K562 (cell line): ENCODE measurements around the gene MAML3. TPM values are rescaled to one million over a fixed set of nuclear protein-coding genes. Genes with fewer than 3 reads are reported as not detected.

Experiments
- SP2 ChIP-seq: IDR thresholded peaks from 2 replicates; pipeline ENCODE4 v1.6.1; 2011; ENCODE audit warnings: mild to moderate bottlenecking, low read depth, low read length, moderate library complexity; ENCODE audit not compliant: poor library complexity, severe bottlenecking; ENCODE audit errors: extremely low read depth
- TFAM ChIP-seq: fragments of 250-450 bp; sonication (Bioruptor Pico); conservative IDR thresholded peaks from 2 replicates; pipeline ENCODE4 v1.5.0; 2021; ENCODE audit warnings: mild to moderate bottlenecking, moderate library complexity
- ZNF253 ChIP-seq: fragments of 250-450 bp; sonication (Bioruptor Pico); conservative IDR thresholded peaks from 2 replicates; pipeline ENCODE4 v1.6.1; 2021; ENCODE audit warnings: mild to moderate bottlenecking
- polyA plus RNA-seq, 8 experiments: library from polyadenylated mRNA; depleted of rRNA in 4 of 8; stranded (reverse) in 5 of 8; unstranded in 3 of 8; fragments of >200 nt; fragmentation: Nextera tagmentation in 2 of 8; fragmentation: Illumina TruSeq in 1 of 8; extraction: Ambion mirVana in 2 of 8; extraction: Trizol in 1 of 8; gene quantifications; 2 replicates each; pipeline versions ENCODE4 v1.2.1 to v1.2.3, GENCODE V29; 2011 to 2014; ENCODE audit warnings: inconsistent platforms in 1 of 8, missing spikeins in 1 of 8
- total RNA-seq, 7 experiments: library from RNA; depleted of rRNA in 6 of 7; stranded (reverse); fragments of >200 nt in 6 of 7; fragmentation: Illumina TruSeq in 2 of 7; extraction: Trizol in 2 of 7; gene quantifications; 2 replicates each; pipeline versions ENCODE4 v1.2.1 to v1.2.3, GENCODE V29; 2011 to 2021; ENCODE audit warnings: low replicate concordance in 1 of 7
- TF ChIP-seq, protein P1 (sequence below): fragments of 200-800 bp; sonication (Bioruptor generic); IDR thresholded peaks from 2 replicates; pipeline ENCODE4 v1.6.1; 2017; ENCODE audit warnings: missing genetic modification characterization, missing compliant biosample characterization
- TF ChIP-seq, protein P2 (sequence below): sonication (generic); formaldehyde crosslinking; IDR thresholded peaks from 2 replicates; pipeline ENCODE4 v1.8.0; 2023; ENCODE audit warnings: missing genetic modification reagents, mild to moderate bottlenecking, borderline replicate concordance

The MAML3 gene
- total and polyA plus RNA-seq, 9 of the 15 experiments (the other 6 are each of a cell fraction or from before 2014, with no cell fraction given) = 0.01 to 0.55 (median 0.25) TPM

DNA sequence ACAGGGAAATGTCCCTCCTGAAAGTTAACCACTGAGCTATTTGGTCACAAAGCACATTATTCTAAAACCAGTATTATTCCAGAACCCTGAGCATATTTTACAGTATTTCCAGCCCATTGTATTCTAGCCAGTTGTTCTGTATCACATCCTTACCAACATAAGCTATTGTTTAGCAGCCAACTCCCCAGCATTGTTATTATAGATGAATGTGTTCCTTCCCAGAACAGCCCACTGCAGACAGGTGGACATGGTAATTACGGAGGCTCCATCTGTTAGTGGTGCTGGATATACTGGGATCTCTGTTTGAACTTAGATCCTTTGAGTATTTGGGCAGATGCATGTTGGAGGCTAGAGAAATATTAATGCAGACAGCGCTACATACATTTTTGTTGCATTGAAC is 362.3 kb downstream of the MAML3 start (continued):
- TF ChIP-seq, protein P1, sequence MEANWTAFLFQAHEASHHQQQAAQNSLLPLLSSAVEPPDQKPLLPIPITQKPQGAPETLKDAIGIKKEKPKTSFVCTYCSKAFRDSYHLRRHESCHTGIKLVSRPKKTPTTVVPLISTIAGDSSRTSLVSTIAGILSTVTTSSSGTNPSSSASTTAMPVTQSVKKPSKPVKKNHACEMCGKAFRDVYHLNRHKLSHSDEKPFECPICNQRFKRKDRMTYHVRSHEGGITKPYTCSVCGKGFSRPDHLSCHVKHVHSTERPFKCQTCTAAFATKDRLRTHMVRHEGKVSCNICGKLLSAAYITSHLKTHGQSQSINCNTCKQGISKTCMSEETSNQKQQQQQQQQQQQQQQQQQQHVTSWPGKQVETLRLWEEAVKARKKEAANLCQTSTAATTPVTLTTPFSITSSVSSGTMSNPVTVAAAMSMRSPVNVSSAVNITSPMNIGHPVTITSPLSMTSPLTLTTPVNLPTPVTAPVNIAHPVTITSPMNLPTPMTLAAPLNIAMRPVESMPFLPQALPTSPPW = no peak
- TF ChIP-seq TFAM (CRISPR knock-in tag) (no peak), SP2 (no peak), ZNF253 (CRISPR knock-in tag) (no peak)
- TF ChIP-seq, protein P2, sequence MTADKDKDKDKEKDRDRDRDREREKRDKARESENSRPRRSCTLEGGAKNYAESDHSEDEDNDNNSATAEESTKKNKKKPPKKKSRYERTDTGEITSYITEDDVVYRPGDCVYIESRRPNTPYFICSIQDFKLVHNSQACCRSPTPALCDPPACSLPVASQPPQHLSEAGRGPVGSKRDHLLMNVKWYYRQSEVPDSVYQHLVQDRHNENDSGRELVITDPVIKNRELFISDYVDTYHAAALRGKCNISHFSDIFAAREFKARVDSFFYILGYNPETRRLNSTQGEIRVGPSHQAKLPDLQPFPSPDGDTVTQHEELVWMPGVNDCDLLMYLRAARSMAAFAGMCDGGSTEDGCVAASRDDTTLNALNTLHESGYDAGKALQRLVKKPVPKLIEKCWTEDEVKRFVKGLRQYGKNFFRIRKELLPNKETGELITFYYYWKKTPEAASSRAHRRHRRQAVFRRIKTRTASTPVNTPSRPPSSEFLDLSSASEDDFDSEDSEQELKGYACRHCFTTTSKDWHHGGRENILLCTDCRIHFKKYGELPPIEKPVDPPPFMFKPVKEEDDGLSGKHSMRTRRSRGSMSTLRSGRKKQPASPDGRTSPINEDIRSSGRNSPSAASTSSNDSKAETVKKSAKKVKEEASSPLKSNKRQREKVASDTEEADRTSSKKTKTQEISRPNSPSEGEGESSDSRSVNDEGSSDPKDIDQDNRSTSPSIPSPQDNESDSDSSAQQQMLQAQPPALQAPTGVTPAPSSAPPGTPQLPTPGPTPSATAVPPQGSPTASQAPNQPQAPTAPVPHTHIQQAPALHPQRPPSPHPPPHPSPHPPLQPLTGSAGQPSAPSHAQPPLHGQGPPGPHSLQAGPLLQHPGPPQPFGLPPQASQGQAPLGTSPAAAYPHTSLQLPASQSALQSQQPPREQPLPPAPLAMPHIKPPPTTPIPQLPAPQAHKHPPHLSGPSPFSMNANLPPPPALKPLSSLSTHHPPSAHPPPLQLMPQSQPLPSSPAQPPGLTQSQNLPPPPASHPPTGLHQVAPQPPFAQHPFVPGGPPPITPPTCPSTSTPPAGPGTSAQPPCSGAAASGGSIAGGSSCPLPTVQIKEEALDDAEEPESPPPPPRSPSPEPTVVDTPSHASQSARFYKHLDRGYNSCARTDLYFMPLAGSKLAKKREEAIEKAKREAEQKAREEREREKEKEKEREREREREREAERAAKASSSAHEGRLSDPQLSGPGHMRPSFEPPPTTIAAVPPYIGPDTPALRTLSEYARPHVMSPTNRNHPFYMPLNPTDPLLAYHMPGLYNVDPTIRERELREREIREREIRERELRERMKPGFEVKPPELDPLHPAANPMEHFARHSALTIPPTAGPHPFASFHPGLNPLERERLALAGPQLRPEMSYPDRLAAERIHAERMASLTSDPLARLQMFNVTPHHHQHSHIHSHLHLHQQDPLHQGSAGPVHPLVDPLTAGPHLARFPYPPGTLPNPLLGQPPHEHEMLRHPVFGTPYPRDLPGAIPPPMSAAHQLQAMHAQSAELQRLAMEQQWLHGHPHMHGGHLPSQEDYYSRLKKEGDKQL (CRISPR knock-in tag) = no peak
